NCI-H2107 treated with DMSO at 0.1 percent for 48 hours (cell line): Measurements from ENCODE around the gene CLSTN2.
"Not testable (repeated sequence)": the region's sequence is repeated elsewhere in the genome, so short reads cannot be mapped to it uniquely, and the experiment has no call there.

ENCODE experiments used
- DNase-seq: peaks from one replicate; lab custom pipeline; 2025; ENCODE audit not compliant: unreplicated experiment; lab: John Stamatoyannopoulos, UW

The CLSTN2 gene

GRCh38 chr3:140403608-140404007 lies 468.6 kb downstream of the CLSTN2 start:
- peak; percentile 15 for DNase-seq

GRCh38 chr3:140406655-140407054 lies 471.7 kb downstream of the CLSTN2 start:
- no peak for DNase-seq

GRCh38 chr3:140408252-140408651 lies 473.3 kb downstream of the CLSTN2 start:
- DNase-seq: no peak

DNA sequence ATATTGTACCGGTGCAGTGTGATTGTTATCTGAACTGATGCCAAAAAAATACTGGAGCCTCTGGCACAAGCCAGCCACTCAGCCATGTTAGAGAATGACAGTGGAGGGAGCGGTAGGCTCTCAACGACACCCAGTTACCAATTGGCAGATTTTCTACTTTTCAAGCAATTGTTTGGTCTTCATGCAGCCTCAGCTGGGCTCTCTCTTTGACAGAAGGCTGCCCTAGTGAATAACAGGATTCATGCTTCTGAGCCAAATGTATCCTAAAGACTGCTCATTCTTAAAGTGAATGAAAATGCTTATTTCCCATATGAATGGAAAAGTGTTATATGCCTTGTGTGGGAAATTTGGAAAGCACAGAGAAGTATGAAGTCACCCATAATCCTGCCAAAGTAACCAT lies 481.7 kb downstream of the CLSTN2 start:
- no peak for DNase-seq

DNA sequence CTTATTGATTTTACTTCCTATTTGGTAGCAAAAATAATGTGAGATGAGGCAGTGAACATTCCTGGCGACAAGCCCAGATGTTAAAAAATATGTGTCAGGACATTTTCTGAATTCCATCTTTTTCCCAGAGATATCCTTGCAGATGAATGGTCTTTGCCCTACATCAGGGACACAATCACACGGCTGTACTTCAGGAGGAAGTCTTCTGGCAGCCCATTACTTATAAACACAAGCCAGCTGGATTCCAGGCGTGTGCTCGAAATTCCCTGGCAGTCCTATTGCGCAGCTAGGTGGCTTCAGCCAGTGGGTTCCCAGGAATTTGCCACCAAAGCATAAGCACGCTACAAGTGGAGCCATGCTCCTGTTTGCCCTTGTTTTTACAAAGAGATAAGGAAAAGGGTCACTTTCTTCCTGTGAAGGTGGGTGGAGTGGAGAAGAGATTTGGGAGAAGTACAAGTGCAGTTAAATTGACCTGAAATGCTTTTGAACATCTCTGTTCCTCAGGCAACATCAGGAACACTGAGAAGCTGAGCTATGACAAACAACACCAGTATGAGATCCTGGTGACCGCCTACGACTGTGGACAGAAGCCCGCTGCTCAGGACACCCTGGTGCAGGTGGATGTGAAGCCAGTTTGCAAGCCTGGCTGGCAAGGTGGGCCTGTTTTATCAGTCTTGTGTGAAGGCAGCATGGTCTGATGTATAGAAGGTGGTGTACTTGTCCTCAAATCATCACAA lies 485.8 kb downstream of the CLSTN2 start:
- no peak for DNase-seq

DNA sequence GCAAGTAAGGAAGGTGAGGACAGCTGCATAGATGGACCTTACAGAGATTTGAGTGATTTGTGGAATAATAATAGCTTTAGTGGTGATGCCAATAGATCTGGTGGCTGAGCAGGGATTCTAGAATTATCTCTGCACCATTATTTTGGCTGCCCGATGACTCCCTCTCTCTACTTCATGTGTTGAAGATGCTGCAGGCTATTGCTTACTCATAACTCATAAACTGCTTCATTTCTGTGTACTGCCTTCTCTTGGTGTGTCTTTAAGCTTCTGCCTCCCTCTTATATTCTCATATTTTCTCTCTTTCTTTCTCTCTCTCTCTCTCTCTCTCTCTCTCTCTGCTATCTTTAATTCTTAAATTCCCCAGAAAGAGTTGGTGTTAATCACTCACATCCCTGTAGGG lies 486.9 kb downstream of the CLSTN2 start:
- no peak for DNase-seq

DNA sequence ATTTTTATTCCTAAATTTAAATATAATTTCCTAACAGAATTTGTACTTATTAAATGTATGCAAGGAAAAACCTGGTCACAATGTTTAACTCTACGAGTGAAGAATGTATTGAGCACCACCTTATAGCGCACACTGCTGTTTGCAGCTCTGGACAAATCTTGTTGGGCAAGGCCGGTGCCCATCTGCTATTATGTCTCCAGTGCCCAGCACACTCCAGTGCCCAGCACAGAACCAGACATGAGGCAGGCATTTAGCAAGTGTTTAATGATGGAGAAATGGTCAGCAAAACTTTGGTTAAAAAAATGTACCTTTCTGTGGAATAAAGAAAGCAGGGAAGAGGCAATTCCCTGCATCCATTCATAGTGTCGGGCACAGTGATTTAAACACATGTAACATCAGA lies 488.2 kb downstream of the CLSTN2 start:
- no peak for DNase-seq

DNA sequence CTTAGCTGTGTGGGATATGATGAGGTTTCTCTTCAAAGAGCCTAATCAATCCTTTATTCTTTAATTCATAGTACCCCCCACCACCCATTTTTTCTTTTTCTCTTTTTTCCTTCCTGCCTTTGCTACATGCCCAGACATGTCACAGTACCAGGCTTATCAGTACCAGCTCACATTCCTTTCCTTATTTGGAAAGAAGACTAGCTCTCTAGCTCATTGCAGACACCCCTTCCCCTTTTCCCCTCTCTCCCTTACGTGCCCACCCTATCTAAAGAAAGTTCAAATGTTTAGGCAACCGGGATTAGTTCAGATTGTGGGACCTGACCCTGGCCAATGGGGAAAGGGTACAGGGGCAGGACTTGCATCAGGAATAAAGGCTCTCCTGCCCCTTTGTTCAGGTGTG lies 488.6 kb downstream of the CLSTN2 start:
- DNase-seq: not testable (repeated sequence)

GRCh38 chr3:140424211-140424610 lies 489.2 kb downstream of the CLSTN2 start:
- DNase-seq: no peak

DNA sequence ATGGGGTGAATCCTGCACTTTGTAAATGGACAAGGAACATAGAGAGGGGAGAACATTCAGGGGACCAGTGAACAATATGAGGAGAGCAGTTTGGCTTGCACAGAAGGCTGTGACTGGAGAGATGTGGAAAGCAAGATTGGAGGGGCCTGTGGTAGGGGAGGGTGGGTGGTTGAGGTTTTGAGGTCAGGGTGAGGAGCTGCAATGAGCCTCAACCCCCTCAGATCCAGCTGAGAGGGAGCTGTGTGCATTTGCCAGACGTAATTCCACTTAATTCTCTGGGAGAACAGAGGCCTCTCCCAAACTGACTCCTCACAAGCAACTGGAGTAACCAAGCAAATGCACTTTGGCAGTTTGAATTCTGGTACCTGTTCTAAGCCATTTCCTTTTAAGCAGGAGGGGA lies 489.7 kb downstream of the CLSTN2 start:
- no peak for DNase-seq

- DNase-seq: no peak
Measured at GRCh38 chr3:140427786-140428185, 492.8 kb downstream of the CLSTN2 start.

- no peak for DNase-seq
Measured at GRCh38 chr3:140428380-140428779, 493.4 kb downstream of the CLSTN2 start.

- no peak for DNase-seq
Measured at GRCh38 chr3:140429791-140430190, 494.8 kb downstream of the CLSTN2 start.

- no peak for DNase-seq
Measured at GRCh38 chr3:140430494-140430893, 495.5 kb downstream of the CLSTN2 start.

GRCh38 chr3:140432229-140432669 lies 497.3 kb downstream of the CLSTN2 start:
- peak; percentile 74 for DNase-seq

GRCh38 chr3:140433431-140433830 lies 498.4 kb downstream of the CLSTN2 start:
- DNase-seq: no peak

DNA sequence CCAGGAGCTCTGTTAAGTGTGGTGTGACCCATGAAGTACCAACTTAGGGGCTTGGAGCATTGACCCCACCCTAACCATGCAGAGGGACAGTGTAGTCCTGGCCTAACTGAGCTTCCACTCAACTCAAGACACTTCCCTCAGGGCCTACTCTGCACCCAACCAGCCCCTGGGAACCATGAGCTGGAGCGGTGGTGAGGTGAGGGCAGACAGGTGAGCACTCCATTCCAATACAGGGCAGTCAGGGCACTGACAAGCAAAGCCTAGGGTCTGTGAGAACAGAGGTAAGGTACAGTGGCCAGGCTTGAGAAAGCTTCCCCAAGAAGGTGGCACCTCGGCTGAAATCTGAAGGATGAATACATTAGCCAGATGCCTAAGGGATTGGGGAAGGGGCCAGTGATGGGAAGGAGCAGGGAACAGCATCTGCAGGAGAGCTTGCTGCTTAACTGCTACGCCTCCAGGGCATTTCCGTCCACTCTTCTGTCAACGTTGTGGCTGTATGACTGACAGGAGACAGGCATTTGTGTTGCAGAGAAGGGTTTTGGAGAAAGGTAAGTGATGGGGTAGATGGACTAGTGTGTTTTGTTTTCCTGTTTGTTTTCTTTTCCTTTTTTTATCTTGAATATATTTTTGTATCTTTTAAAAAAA lies 499.4 kb downstream of the CLSTN2 start:
- DNase-seq: no peak

DNA sequence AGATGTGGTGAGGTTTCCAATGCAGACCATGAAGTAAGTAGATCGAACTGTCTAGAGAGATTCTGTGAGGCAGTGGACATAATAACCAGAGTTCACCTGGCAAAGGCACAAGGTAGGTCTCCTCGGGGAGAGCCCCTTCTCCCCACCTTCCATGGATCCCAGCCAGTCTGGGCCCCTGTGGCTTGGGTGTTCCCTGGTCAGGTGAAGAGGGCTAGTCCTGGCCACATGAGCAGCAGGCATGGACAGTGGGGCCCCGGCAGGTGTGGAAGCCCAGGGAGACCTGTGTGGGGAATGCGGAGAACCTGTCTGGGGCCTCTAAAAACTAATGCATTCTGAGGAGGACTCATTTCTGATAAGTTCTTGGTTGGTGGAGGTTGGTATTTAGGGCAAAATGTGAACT lies 501.4 kb downstream of the CLSTN2 start:
- no peak for DNase-seq

GRCh38 chr3:140438736-140439470 lies 503.9 kb downstream of the CLSTN2 start:
- DNase-seq: no peak

DNA sequence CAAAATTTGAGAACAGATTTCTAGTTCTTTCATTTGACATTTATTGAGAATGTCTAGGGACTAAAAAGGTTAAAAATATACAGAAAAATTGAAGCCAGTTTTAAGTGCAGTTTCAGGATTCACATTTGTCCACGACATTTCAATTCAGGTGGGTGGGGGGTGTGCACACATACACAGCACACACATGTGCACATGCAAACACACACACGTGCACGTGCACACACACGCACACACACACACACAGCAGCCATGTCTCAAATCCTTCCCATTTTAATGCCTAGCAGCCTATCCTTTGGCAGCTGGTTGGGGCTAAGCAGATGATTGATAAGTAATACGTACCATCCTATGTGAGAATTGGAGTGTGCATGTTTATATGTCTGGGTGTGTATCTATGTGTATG lies 504.5 kb downstream of the CLSTN2 start:
- no peak for DNase-seq

GRCh38 chr3:140440446-140440845 lies 505.5 kb downstream of the CLSTN2 start:
- no peak for DNase-seq

DNA sequence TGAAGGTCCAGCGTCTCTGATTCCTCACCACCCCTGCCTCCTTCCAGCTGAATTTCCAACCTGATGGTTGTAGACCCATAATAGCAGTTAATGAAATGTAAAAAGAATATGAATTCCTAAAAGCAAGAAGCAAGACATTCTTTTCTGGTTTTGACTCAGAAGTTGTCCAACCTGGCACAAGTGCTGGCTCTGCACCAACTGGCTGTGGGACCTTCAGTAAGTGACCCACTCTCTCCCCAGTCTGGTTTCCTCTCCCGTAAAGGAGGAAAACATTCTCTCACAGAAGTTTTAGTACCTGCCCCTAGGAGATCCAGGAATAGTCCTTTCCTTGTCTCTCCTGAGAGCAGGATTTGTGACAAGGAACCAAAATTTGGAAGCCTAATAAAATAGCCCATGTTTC lies 506.0 kb downstream of the CLSTN2 start:
- DNase-seq: no peak
